GM12864 (cell line): Measurements from ENCODE around the gene TMEM37.

Source experiments
- DNase-seq: peaks from one replicate; pipeline ENCODE4 v3.0.0-alpha.2; 2011; ENCODE audit warnings: low read depth
- H3K4me3 ChIP-seq: 2 replicates; pipeline ENCODE4 v1.5.1; 2011; ENCODE audit warnings: mild to moderate bottlenecking, low read depth, low read length, control low read depth
- TF ChIP-seq, protein P1 (sequence below): IDR thresholded peaks from 2 replicates; pipeline ENCODE4 v1.5.1; 2011; ENCODE audit warnings: low read depth, mild to moderate bottlenecking, moderate library complexity, low read length, control low read depth, inconsistent platforms; ENCODE audit errors: missing control alignments

TMEM37 gene

GRCh38 chr2:119460076-119460475 lies 28.4 kb downstream of the TMEM37 start:
- DNase-seq, result no peak
- TF ChIP-seq, protein P1, sequence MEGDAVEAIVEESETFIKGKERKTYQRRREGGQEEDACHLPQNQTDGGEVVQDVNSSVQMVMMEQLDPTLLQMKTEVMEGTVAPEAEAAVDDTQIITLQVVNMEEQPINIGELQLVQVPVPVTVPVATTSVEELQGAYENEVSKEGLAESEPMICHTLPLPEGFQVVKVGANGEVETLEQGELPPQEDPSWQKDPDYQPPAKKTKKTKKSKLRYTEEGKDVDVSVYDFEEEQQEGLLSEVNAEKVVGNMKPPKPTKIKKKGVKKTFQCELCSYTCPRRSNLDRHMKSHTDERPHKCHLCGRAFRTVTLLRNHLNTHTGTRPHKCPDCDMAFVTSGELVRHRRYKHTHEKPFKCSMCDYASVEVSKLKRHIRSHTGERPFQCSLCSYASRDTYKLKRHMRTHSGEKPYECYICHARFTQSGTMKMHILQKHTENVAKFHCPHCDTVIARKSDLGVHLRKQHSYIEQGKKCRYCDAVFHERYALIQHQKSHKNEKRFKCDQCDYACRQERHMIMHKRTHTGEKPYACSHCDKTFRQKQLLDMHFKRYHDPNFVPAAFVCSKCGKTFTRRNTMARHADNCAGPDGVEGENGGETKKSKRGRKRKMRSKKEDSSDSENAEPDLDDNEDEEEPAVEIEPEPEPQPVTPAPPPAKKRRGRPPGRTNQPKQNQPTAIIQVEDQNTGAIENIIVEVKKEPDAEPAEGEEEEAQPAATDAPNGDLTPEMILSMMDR, result no peak

DNA sequence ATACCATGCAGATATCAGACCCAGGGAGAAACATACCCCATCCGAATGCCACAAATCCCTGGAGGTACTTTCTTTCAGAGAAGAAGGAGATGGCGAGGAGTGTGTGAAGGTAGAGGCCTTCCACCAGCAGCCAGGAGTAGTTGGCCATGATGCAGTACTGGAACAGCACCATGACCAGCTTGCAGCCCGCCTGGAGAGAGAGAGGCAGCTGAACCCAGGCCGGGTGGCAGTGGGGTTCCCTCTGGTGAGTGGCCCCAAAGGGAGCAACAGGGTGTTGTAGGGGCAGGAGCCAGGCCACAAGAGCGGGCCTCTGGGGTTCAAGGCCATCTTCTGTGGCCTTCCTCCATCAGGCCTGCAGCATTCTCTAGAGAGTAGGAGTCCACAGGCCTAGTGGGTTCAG lies 30.2 kb downstream of the TMEM37 start:
- no peak overlapping the region for H3K4me3 ChIP-seq
- DNase-seq, result no peak
- TF ChIP-seq, protein P1, result no peak

More at GRCh38 chr2:119460076-119460475, 28.4 kb downstream of the TMEM37 start:
- no peak overlapping the region for H3K4me3 ChIP-seq

- no peak overlapping the region for H3K4me3 ChIP-seq
- no peak for DNase-seq
- TF ChIP-seq, protein P1, result no peak
Observed at GRCh38 chr2:119462574-119462973, 30.9 kb downstream of the TMEM37 start.

GRCh38 chr2:119463136-119463535 lies 31.5 kb downstream of the TMEM37 start:
- no peak for DNase-seq
- TF ChIP-seq, protein P1, result no peak
- H3K4me3 ChIP-seq, result no peak overlapping the region

DNA sequence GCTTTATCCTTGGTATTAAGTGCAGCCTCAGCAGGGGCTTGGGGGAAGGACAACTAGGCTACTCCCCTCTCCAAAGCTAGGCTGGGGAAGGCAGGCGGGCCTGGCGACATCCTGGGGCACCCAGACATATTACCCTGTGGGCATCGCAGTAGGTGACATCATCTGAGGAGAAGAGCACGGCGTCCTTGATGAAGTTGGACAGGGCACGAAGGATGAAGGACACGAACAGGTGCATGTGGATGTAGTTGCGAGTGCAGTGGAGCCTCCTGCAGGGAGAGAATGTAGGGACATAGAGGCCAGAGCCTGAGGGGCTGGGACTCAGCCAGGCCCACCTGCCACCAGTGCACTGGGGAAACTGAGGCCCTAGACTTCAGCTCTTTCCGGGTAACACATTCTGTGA lies 32.3 kb downstream of the TMEM37 start:
- TF ChIP-seq, protein P1, result no peak
- no peak for DNase-seq
- H3K4me3 ChIP-seq, result no peak overlapping the region

- DNase-seq, result no peak
- TF ChIP-seq, protein P1, result no peak
- no peak overlapping the region for H3K4me3 ChIP-seq
Observed at GRCh38 chr2:119464981-119465380, 33.3 kb downstream of the TMEM37 start.

- H3K4me3 ChIP-seq, result no peak overlapping the region
- no peak for DNase-seq
- TF ChIP-seq, protein P1, result no peak
Observed at GRCh38 chr2:119465687-119466086, 34.0 kb downstream of the TMEM37 start.
